Tibial artery (tissue), 4 donors: Measurements from ENCODE around the gene TIPARP.

Source experiments
- DNase-seq, 2 donors: peaks; one replicate each; pipeline ENCODE4 v3.0.0-alpha.2; 2019
- H3K27ac ChIP-seq, 2 donors: fragments of 200-600 bp; sonication (generic) in 1 of 2; 1 replicate in 1 of 2; 2 replicates in 1 of 2; pipeline ENCODE4 v1.5.1; 2018 to 2019; ENCODE audit warnings: mild to moderate bottlenecking in 1 of 2
- H3K27me3 ChIP-seq, 2 donors: fragments of 200-600 bp; sonication (generic) in 1 of 2; one replicate each; pipeline versions ENCODE4 v1.5.1 to v1.6.0; 2016 to 2019
- H3K36me3 ChIP-seq, 3 donors: fragments of 200-600 bp; sonication (generic) in 2 of 3; one replicate each; pipeline ENCODE4 v1.5.1; 2016 to 2019; ENCODE audit warnings: mild to moderate bottlenecking in 2 of 3
- H3K4me1 ChIP-seq, 4 donors: fragments of 200-600 bp; sonication (generic) in 2 of 4; 1 replicate in 3 of 4; 2 replicates in 1 of 4; pipeline ENCODE4 v1.5.1; 2016 to 2019
- H3K4me3 ChIP-seq, 2 donors: fragments of 200-600 bp; sonication (generic) in 1 of 2; 1 replicate in 1 of 2; 2 replicates in 1 of 2; pipeline ENCODE4 v1.5.1; 2018 to 2019; ENCODE audit warnings: mild to moderate bottlenecking in 2 of 2
- H3K9me3 ChIP-seq, 3 donors: fragments of 200-600 bp; sonication (generic) in 1 of 3; one replicate each; pipeline ENCODE4 v1.5.1; 2016 to 2019
- intact Hi-C: fragments of 100-400 bp; cut with DNase I; formaldehyde crosslinking; loops from one replicate; pipeline ENCODE4 v1.15.0; 2023; ENCODE audit warnings: low total_unique reads
- TF ChIP-seq, protein P1 (sequence below), 2 experiments: fragments of 200-600 bp in 1 of 2; fragments of 450-650 bp in 1 of 2; IDR thresholded peaks; one replicate each; pipeline ENCODE4 v1.5.1; 2017 to 2019; ENCODE audit warnings: antibody characterized with exemption in 2 of 2, mild to moderate bottlenecking in 1 of 2, moderate library complexity in 1 of 2

TIPARP gene

DNA sequence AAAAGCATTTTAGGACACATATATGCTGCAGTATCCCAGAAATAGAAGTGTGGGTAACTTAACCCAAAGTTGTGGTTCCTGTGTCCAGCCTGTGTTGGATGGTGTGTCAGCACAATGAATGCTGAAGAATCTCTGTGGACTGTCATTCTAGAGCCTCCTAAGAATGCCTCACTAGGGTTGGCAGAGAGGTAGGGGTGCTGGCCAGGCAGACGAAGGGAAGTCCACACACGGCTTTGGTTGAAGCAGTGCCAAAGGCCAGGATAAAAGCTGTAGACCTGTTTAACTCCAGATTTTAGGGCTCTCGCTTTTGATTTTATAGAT, 43.7 kb upstream of the TIPARP start:
- no peak overlapping the region for H3K4me3 ChIP-seq
- no peaks in the 10 kb centered on the region for H3K9me3 ChIP-seq
- no peaks in the 10 kb centered on the region for H3K36me3 ChIP-seq
- no peak overlapping the region for H3K27ac ChIP-seq
- intact Hi-C loops, result no loop called here
- no peak for DNase-seq
- H3K4me1 ChIP-seq, result peaks cover 0 to 12% (median 4%) of the 10 kb centered on the region in 4 donors
- TF ChIP-seq, protein P1, sequence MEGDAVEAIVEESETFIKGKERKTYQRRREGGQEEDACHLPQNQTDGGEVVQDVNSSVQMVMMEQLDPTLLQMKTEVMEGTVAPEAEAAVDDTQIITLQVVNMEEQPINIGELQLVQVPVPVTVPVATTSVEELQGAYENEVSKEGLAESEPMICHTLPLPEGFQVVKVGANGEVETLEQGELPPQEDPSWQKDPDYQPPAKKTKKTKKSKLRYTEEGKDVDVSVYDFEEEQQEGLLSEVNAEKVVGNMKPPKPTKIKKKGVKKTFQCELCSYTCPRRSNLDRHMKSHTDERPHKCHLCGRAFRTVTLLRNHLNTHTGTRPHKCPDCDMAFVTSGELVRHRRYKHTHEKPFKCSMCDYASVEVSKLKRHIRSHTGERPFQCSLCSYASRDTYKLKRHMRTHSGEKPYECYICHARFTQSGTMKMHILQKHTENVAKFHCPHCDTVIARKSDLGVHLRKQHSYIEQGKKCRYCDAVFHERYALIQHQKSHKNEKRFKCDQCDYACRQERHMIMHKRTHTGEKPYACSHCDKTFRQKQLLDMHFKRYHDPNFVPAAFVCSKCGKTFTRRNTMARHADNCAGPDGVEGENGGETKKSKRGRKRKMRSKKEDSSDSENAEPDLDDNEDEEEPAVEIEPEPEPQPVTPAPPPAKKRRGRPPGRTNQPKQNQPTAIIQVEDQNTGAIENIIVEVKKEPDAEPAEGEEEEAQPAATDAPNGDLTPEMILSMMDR (IDR thresholded peaks at IDR 0.05), result no peak
- H3K27me3 ChIP-seq, result no peaks in the 10 kb centered on the region

DNA sequence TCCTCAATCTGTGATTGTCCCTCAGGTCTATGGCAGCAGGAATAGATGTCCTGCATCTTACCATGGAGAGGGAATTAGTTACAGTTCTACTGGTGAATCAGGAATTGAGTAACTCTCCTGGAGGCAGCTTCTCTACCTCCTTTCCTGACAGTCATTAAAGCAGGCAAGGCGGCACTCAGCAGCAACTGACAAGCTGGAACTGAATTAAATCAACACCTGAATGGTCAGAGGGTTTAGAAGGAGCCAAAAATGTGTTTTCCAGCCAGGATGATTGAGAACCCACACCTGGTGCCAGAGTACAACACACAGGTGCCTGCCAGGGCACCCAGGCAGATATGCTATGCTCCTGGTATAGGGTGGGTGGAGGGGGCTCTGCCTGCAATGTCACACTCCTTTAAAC, 43.1 kb upstream of the TIPARP start:
- TF ChIP-seq, protein P1 (IDR thresholded peaks at IDR 0.05), result no peak
- no peaks in the 10 kb centered on the region for H3K9me3 ChIP-seq
- peaks cover 0 to 12% (median 4%) of the 10 kb centered on the region in 4 donors for H3K4me1 ChIP-seq
- DNase-seq, result no peak
- intact Hi-C loops, result no loop called here
- no peak overlapping the region for H3K27ac ChIP-seq
- no peaks in the 10 kb centered on the region for H3K36me3 ChIP-seq
- H3K27me3 ChIP-seq, result no peaks in the 10 kb centered on the region
- H3K4me3 ChIP-seq, result no peak overlapping the region

DNA sequence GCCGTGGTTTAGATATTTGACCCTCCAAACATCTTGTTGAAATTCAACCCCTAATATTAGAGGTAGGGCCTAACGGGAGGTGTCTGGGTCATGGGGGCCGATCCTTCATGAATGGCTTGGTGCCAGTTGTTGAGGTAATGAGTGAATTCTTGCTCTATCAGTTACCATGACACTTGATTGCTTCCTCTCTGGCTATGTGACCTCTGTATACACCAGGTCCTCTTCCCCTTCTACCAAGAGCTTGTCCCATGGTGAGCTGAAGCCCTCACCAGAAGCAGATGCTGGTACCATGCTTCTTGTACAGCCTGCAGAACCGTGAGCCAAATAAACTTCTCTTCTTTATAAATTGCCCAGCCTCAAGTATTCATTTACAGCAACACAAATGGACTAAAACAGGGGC, 41.8 kb upstream of the TIPARP start:
- no peaks in the 10 kb centered on the region for H3K27me3 ChIP-seq
- TF ChIP-seq, protein P1 (IDR thresholded peaks at IDR 0.05), result no peak
- intact Hi-C loops, result no loop called here
- H3K27ac ChIP-seq, result peak overlapping the region in 1 of 2 donors; percentile 64
- no peaks in the 10 kb centered on the region for H3K36me3 ChIP-seq
- no peak for DNase-seq
- no peaks in the 10 kb centered on the region for H3K9me3 ChIP-seq
- H3K4me1 ChIP-seq, result peaks cover 0 to 12% (median 4%) of the 10 kb centered on the region in 4 donors
- no peak overlapping the region for H3K4me3 ChIP-seq

DNA sequence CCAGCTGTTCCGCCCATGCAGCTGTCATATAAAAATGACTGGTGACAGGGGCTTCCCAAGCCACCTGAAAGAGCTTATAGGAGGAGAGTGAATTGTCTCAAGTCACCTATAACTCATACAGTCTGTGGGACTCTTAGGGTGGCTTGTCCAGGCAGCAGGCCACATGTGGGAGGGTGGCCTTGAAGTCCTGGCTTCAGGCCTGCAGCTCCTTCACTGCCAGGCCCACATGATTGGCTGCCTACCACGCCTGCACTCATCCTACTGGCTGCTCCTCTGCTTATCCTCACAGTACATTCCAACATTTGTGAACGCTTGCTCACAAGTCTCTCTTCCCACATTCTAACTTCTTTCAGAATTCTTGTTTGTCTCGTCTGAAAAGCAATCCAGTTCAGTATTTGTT, 41.1 kb upstream of the TIPARP start:
- DNase-seq, result peak; percentile 36 to 77
- H3K27ac ChIP-seq, result peak overlapping the region; percentile 41 to 64

DNA sequence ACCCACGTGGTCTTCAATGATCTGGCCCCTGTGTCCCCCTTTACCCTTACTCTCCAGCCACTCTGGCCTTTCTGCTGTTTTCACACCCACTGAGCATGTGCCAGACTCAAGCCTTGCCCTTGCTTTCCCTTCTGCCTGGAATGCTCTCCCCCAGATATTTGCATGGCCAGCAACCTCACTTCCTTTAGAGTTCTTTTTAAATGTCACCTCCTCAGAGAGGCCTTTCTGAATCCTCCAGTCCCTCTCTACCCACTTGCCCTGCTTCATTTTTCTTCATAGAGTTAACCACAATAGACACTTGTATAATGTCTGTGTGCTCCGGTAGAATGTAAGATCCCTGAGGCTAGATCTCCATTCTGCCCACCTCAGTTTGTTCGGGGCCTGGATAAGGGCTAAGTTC, 39.4 kb upstream of the TIPARP start:
- H3K27ac ChIP-seq, result no peak overlapping the region
- TF ChIP-seq, protein P1 (IDR thresholded peaks at IDR 0.05), result no peak
- H3K4me1 ChIP-seq, result peaks cover 0 to 12% (median 4%) of the 10 kb centered on the region in 4 donors
- no peaks in the 10 kb centered on the region for H3K36me3 ChIP-seq
- H3K4me3 ChIP-seq, result no peak overlapping the region
- H3K9me3 ChIP-seq, result no peaks in the 10 kb centered on the region
- DNase-seq, result no peak
- no peaks in the 10 kb centered on the region for H3K27me3 ChIP-seq
- intact Hi-C loops, result no loop called here

More for the DNA sequence above, 41.1 kb upstream of the TIPARP start:
- Histone ChIP-seq H3K4me3 (no peak overlapping the region), H3K36me3 (no peaks in the 10 kb centered on the region), H3K27me3 (no peaks in the 10 kb centered on the region), H3K9me3 (no peaks in the 10 kb centered on the region), H3K4me1 (peaks cover 0 to 12% (median 4%) of the 10 kb centered on the region in 4 donors)
- intact Hi-C loops, result no loop called here
- TF ChIP-seq, protein P1 (IDR thresholded peaks at IDR 0.05), result no peak

DNA sequence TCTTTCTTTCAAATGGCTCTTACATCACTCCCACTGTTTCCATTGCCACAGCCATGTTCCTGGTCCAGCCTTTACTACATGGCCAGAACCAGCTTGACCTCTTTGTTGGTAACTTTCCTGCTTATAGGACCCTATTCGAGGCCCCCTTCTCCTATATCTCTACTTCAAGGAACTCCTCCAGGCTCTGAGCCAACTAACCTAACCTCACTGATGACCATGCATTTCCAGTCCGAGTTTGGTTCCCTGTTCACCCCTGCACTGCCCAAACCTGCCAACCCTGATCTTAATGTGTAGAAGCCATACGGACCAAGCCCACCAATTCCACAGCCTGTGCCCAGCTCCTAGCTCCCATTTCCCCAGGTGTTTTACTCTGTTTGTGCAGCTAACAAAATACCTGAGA, 38.4 kb upstream of the TIPARP start:
- TF ChIP-seq, protein P1 (IDR thresholded peaks at IDR 0.05), result no peak
- H3K27me3 ChIP-seq, result no peaks in the 10 kb centered on the region
- peaks cover 0 to 12% (median 4%) of the 10 kb centered on the region in 4 donors for H3K4me1 ChIP-seq
- H3K4me3 ChIP-seq, result no peak overlapping the region
- H3K27ac ChIP-seq, result no peak overlapping the region
- H3K36me3 ChIP-seq, result no peaks in the 10 kb centered on the region
- intact Hi-C loops, result no loop called here
- no peaks in the 10 kb centered on the region for H3K9me3 ChIP-seq
- no peak for DNase-seq
